ENCODE data around the gene MBNL2.

Gene MBNL2

DNA sequence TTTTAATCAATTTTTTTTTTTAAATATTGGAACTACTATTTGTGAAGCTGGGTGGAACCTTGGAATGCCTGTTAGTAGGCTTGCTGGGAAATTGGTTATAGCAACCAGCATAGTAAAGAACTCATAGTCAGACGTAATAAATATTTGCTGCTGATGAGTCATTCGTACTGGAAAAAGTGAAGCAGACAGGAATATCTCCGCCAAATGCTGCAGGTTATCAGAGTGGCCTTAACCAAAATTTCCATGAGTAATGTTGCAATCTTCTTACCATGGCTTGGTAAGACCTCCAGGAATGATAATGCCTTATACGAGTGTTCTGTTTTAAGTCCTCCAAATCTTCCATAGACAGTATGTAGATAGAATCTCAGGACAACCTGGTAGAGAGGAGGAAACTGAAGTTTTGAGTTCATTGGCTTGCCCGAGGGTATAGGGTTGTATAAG lies 34.2 kb downstream of the MBNL2 start:
- Histone ChIP-seq H3K27ac (peak overlapping the region; percentile 98), H3K27me3 (replicated peaks) (no peaks in the 10 kb centered on the region), H3K36me3 (replicated peaks) (no peaks in the 10 kb centered on the region), H3K4me3 (ENCODE audit: low read depth, low read length) (no peak overlapping the region)
- peak; percentile 91 for DNase-seq
- TF ChIP-seq, protein P1, sequence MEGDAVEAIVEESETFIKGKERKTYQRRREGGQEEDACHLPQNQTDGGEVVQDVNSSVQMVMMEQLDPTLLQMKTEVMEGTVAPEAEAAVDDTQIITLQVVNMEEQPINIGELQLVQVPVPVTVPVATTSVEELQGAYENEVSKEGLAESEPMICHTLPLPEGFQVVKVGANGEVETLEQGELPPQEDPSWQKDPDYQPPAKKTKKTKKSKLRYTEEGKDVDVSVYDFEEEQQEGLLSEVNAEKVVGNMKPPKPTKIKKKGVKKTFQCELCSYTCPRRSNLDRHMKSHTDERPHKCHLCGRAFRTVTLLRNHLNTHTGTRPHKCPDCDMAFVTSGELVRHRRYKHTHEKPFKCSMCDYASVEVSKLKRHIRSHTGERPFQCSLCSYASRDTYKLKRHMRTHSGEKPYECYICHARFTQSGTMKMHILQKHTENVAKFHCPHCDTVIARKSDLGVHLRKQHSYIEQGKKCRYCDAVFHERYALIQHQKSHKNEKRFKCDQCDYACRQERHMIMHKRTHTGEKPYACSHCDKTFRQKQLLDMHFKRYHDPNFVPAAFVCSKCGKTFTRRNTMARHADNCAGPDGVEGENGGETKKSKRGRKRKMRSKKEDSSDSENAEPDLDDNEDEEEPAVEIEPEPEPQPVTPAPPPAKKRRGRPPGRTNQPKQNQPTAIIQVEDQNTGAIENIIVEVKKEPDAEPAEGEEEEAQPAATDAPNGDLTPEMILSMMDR (IDR thresholded peaks at IDR 0.05; ENCODE audit: low read depth, low read length, missing control alignments) = no peak
- in situ Hi-C loops (cut with HindIII; ENCODE audit: low pct_ligation_motif_present, low sequenced_read_pairs) = no loop called here

DNA sequence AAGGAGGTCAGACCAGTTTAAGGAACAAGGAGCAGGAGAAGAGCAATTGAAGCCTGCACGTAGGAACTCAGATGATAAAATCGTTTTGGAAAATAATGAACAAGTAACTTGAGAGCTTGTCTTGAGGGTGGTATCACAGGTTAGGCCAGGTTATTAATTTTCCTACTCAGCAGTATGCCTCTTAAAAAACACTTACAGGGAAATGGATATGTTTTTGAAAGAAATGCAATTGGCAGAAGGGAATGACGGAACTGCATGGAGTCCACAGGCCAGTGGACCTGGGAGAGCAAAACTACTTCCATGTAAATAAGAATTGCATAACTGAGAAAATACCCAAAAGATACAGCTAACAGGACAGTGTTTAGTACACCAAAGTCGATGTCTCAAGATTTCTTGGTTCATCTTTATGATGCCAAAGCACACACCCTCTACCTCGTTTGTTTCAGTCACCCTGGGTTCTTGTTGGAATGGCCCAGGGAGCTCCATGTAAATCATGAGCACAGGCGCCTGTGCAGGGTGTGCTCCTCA lies 35.2 kb downstream of the MBNL2 start:
- H3K36me3 ChIP-seq (replicated peaks) = no peaks in the 10 kb centered on the region
- DNase-seq = no peak
- no peaks in the 10 kb centered on the region for H3K27me3 ChIP-seq (replicated peaks)
- TF ChIP-seq, protein P1 (IDR thresholded peaks at IDR 0.05; ENCODE audit: low read depth, low read length, missing control alignments) = no peak
- no peak overlapping the region for H3K4me3 ChIP-seq (ENCODE audit: low read depth, low read length)
- H3K27ac ChIP-seq = peak overlapping the region; percentile 98
- in situ Hi-C loops (cut with HindIII; ENCODE audit: low pct_ligation_motif_present, low sequenced_read_pairs) = no loop called here

DNA sequence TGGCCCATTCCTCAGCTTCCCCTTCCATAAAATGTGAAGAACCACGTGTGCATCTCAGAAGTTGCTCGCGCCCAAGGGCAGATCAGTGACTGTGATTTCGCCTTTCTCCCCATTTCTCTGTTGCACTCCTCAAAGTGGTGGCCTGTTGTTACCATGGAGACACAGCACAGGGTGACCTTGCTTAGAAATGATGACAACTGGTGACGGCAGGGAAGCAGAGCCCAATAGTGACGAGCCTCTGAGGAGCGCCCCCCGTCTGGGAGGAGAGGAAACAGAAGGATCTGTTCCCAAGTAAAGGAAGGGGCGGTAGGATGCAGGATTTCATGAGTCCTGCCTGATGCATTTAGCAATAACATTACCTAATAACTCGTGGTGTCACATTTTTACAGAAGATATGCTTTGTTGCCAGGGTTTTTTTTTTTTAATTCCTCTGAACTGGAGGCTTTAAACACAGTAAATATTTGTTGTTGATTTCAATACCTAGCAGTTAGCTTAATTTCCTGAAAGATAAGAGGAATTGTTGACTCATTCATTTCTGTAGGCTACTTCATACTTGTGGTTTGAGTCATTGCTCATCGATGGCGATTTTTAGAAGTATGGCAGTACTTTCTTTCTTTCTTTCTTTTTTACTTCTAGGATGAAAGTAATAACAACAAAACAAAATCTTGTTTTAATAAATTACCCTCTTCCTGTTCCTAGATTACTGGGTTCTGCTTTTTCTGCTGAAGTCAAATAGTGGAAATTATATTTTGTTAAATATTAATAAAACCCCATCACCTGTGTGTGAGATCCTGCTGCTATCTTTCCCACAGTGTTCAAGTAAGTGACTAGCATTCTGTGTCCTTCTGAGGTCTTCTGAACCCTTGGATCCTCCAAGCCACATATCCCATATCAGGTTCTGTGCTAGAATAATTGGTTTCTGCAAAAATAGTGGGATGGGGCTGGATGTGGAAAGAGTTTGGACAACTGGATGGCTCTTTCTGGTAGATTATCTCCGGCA lies 36.0 kb downstream of the MBNL2 start:
- H3K27ac ChIP-seq = peak overlapping the region; percentile 98
- H3K27me3 ChIP-seq (replicated peaks) = no peaks in the 10 kb centered on the region
- H3K36me3 ChIP-seq (replicated peaks) = no peaks in the 10 kb centered on the region
- in situ Hi-C loops (cut with HindIII; ENCODE audit: low pct_ligation_motif_present, low sequenced_read_pairs) = no loop called here
- peak; percentile 97 for DNase-seq
- TF ChIP-seq, protein P1 (IDR thresholded peaks at IDR 0.05; ENCODE audit: low read depth, low read length, missing control alignments) = peak; percentile 55
- H3K4me3 ChIP-seq (ENCODE audit: low read depth, low read length) = no peak overlapping the region

DNA sequence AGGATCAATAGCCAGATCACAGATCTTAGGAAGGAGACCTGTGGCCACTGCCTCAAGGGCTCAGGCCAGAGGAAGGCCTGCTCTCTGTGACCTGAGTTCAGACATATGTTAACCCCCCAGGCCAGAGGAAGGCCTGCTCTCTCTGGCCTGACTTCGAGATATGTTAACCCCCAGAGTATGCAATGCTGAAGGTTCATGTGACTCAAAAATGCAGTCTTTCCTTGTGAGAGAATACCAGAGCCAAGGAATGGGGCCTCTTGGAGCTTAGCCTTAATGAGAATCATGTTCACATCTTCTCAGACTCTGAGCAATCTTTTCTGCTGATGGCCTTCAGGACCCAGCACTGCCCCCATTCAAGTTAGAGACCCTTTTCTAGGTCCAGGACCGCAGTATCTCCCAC lies 36.7 kb downstream of the MBNL2 start:
- H3K4me3 ChIP-seq (ENCODE audit: low read depth, low read length) = no peak overlapping the region
- no peaks in the 10 kb centered on the region for H3K36me3 ChIP-seq (replicated peaks)
- H3K27me3 ChIP-seq (replicated peaks) = no peaks in the 10 kb centered on the region
- in situ Hi-C loops (cut with HindIII; ENCODE audit: low pct_ligation_motif_present, low sequenced_read_pairs) = no loop called here
- H3K27ac ChIP-seq = peak overlapping the region; percentile 98
- peak; percentile 41 for DNase-seq
- TF ChIP-seq, protein P1 (IDR thresholded peaks at IDR 0.05; ENCODE audit: low read depth, low read length, missing control alignments) = no peak

DNA sequence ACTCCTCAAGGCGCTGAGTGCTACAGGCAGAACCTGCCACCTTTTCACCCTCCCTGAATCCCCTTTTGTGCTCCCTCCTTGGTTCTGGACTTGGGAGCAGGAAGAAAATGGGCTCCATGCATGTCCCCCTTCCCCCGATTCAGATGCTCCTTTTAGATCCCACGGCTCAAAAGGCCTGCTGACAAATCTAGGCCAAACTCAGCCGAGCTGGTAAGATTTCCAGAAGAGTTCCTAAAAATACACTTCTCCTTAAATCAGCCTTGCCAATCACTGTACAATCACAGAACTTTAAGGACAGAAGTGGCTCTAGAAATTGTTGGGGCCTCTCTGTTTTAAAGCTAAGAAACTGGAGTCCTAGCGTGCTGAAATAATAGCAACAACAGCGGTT lies 37.3 kb downstream of the MBNL2 start:
- Histone ChIP-seq H3K36me3 (replicated peaks) (no peaks in the 10 kb centered on the region), H3K27me3 (replicated peaks) (no peaks in the 10 kb centered on the region), H3K27ac (peak overlapping the region; percentile 98), H3K4me3 (ENCODE audit: low read depth, low read length) (no peak overlapping the region)
- DNase-seq = no peak
- in situ Hi-C loops (cut with HindIII; ENCODE audit: low pct_ligation_motif_present, low sequenced_read_pairs) = no loop called here
- TF ChIP-seq, protein P1 (IDR thresholded peaks at IDR 0.05; ENCODE audit: low read depth, low read length, missing control alignments) = no peak

Measured in brain microvascular endothelial cell (primary cell).